ENCODE measurements around the gene NEO1.

- TF ChIP-seq TAF1 (conservative IDR thresholded peaks at IDR 0.05) (no peak), EGR1 (IDR thresholded peaks at IDR 0.05; ENCODE audit: low read depth in 2 of 2) (no peak), RAD21 (IDR thresholded peaks at IDR 0.05) (no peak), RXRA (IDR thresholded peaks at IDR 0.05) (no peak), CTCF (IDR thresholded peaks at IDR 0.05; ENCODE audit: low read depth, low read length, missing input control) (no peak)
These were observed 91.5 kb downstream of the NEO1 start for GRCh38 chr15:73143763-73144155.
